Measurements from ENCODE around the gene HHATL. TPM values are rescaled to one million over a fixed set of nuclear protein-coding genes. Genes with fewer than 3 reads are reported as not detected.

Gene HHATL
- total and polyA plus RNA-seq, 8 donors, result 0.29 to 1.3 (median 1.0) TPM; not detected in 1

DNA sequence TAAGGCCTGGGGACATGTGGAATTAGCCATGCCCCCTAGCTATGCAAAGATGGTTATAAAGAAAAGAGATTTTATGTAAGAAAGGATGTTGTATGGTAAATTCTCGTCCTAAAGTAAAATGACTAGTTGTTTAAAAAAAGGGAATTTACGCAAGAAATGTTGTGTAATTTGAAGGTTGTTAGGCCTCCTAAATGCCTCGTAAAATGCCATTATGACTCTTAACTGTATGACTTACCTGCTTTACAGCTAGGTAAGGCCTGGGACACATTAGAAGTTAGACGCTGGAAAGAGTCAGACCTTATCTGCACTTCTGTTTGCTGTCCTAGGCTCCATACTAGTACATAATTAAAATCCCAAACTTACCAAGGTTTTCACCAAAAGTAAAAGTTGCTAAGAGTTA lies 17.5 kb upstream of the HHATL start:
- Histone ChIP-seq H3K4me3 (no peak overlapping the region), H3K27me3 (no peaks in the 10 kb centered on the region), H3K27ac (no peak overlapping the region), H3K4me1 (no peaks in the 10 kb centered on the region), H3K9me3 (no peaks in the 10 kb centered on the region), H3K36me3 (no peaks in the 10 kb centered on the region)
- DNase-seq, result no peak
- no peak for ATAC-seq
- intact Hi-C loops (cut with DNase I), result no loop called here
- TF ChIP-seq, protein P1, sequence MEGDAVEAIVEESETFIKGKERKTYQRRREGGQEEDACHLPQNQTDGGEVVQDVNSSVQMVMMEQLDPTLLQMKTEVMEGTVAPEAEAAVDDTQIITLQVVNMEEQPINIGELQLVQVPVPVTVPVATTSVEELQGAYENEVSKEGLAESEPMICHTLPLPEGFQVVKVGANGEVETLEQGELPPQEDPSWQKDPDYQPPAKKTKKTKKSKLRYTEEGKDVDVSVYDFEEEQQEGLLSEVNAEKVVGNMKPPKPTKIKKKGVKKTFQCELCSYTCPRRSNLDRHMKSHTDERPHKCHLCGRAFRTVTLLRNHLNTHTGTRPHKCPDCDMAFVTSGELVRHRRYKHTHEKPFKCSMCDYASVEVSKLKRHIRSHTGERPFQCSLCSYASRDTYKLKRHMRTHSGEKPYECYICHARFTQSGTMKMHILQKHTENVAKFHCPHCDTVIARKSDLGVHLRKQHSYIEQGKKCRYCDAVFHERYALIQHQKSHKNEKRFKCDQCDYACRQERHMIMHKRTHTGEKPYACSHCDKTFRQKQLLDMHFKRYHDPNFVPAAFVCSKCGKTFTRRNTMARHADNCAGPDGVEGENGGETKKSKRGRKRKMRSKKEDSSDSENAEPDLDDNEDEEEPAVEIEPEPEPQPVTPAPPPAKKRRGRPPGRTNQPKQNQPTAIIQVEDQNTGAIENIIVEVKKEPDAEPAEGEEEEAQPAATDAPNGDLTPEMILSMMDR (IDR thresholded peaks at IDR 0.05), result no peak

DNA sequence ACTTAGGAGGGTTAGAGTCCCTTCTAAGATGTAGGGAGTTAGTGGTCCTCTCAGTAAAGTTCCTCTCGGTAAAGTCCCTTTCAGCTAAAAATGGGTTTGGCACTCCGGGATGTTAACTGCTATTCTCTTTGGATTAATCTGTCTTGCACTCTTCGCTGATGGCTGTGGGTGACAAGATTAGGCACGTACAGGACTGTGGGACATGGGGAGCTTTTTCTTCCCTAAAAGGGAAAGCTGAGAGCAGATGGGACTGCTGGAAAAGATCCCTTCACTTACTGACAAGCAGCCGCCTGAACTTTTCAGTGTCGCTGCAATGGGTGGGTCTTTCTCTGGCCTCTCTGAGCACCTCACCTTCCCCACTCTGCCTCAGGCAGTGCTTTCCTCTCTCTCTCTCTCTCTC lies 16.4 kb upstream of the HHATL start:
- Histone ChIP-seq H3K27ac (no peak overlapping the region), H3K4me1 (no peaks in the 10 kb centered on the region), H3K9me3 (no peaks in the 10 kb centered on the region), H3K4me3 (no peak overlapping the region), H3K27me3 (no peaks in the 10 kb centered on the region), H3K36me3 (no peaks in the 10 kb centered on the region)
- TF ChIP-seq, protein P1 (IDR thresholded peaks at IDR 0.05), result no peak
- DNase-seq, result no peak
- intact Hi-C loops (cut with DNase I), result no loop called here
- ATAC-seq, result no peak

DNA sequence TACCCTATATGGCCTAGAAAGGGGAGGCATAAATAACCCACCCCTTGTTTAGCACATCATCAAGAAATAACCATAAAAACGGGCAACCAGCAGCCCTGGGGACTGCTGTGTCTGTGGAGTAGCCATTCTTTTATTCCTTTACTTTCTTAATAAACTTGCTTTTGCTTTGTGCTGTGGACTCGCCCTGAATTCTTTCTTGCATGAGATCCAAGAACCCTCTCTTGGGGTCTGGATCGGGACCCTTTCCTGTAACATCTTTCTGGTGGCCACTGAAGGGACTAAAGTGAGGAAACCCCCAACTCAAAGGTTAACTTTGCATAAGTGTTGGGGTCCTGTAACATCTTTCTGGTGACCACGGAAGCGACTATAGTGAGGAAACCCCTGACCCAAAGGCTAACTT lies 15.7 kb upstream of the HHATL start:
- intact Hi-C loops (cut with DNase I), result no loop called here
- TF ChIP-seq, protein P1 (IDR thresholded peaks at IDR 0.05), result no peak
- Histone ChIP-seq H3K4me3 (no peak overlapping the region), H3K9me3 (no peaks in the 10 kb centered on the region), H3K27me3 (no peaks in the 10 kb centered on the region), H3K4me1 (no peaks in the 10 kb centered on the region), H3K27ac (no peak overlapping the region), H3K36me3 (no peaks in the 10 kb centered on the region)
- DNase-seq (no peak), ATAC-seq (no peak)

DNA sequence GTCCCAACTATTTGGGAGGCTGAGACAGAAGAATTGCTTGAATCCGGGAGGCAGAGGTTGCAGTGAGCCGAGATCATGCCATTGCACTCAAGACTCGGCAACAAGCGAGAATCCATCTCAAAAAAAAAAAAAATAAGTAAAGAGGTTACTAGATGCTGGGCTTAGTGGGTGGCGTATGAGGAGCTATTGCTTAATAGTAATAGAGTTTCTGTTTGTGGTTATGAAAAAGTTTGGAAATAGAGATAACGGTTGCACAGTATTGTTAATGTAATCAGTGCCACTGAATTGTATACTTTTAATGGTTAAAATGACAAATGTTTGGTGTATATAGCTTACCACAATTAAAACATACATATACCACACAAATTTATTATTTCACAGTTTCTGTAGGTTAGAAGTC lies 14.7 kb upstream of the HHATL start:
- no peak overlapping the region for H3K4me3 ChIP-seq
- no peak for ATAC-seq
- TF ChIP-seq, protein P1 (IDR thresholded peaks at IDR 0.05), result no peak
- no peaks in the 10 kb centered on the region for H3K9me3 ChIP-seq
- no peaks in the 10 kb centered on the region for H3K36me3 ChIP-seq
- intact Hi-C loops (cut with DNase I), result no loop called here
- H3K27ac ChIP-seq, result no peak overlapping the region
- H3K27me3 ChIP-seq, result no peaks in the 10 kb centered on the region
- DNase-seq, result no peak
- H3K4me1 ChIP-seq, result no peaks in the 10 kb centered on the region

DNA sequence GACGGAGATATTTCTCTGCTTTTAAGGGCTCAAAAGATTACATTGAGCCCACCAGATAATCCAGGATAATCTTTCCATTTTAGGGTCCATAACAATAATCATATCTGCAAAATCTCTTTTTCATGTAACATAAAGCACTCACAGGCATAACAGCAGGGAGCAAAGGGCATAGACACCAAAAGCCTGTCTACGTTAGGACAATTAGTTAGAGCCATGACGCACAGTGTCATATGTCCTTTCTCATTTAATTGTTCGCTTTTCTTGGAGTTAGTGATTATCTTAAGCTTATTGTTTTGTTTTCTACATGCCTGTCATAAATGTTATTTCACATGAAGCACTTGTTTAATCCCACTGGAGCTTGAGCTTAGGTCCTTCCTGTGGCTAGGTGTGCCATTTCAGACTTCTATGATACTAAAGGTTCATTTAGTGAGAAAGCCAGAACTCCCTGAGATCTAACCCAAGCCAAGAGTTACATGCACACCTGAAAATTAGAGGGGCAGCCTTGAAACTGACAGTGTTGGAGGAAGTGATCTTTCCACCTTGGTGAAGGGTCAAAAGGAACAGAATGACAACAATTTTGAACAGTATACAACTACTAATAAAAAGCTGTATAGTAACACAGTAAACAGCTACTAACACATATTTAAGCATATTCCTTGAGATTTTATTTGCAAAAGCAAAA lies 11.7 kb upstream of the HHATL start:
- ATAC-seq (no peak), DNase-seq (no peak)
- no peaks in the 10 kb centered on the region for H3K9me3 ChIP-seq
- no peaks in the 10 kb centered on the region for H3K4me1 ChIP-seq
- TF ChIP-seq, protein P1 (IDR thresholded peaks at IDR 0.05), result no peak
- no peak overlapping the region for H3K4me3 ChIP-seq
- H3K27me3 ChIP-seq, result no peaks in the 10 kb centered on the region
- no peak overlapping the region for H3K27ac ChIP-seq
- H3K36me3 ChIP-seq, result no peaks in the 10 kb centered on the region
- intact Hi-C loops (cut with DNase I), result no loop called here
